ENCODE data around the gene PCNX1.

Gene PCNX1

DNA sequence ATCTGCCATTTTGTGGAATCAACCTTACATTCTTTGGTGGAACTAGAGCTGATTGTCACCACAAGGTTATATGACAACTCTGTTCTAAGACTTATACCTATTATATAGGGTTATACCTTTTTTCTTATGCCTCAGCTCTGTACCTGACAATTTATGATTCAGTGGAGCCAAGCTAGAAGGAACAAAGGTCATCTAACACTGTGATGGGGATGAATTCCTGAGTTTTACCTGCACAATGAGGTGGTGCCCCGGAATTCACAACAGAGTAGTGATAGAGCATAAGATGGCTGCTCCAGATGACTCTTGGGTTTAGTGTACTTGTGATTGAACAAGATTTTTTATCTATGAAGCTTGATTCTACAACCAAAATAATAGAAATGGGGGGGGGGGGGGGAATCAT is 207.3 kb downstream of the PCNX1 start:
- DNase-seq (ENCODE audit: extremely low read depth, insufficient read length), result no peak
- H3K4me3 ChIP-seq (replicated peaks; ENCODE audit: low read depth, low read length), result no peak overlapping the region
- H3K36me3 ChIP-seq (ENCODE audit: control insufficient read depth, insufficient read depth, low read length), result peaks cover 6% of the 10 kb centered on the region
- no peak for TF ChIP-seq CTCF (IDR thresholded peaks at IDR 0.05; ENCODE audit: insufficient read depth, low read length, poor library complexity, severe bottlenecking)
- no peaks in the 10 kb centered on the region for H3K27me3 ChIP-seq (replicated peaks; ENCODE audit: control insufficient read depth, insufficient read depth, low read length)

DNA sequence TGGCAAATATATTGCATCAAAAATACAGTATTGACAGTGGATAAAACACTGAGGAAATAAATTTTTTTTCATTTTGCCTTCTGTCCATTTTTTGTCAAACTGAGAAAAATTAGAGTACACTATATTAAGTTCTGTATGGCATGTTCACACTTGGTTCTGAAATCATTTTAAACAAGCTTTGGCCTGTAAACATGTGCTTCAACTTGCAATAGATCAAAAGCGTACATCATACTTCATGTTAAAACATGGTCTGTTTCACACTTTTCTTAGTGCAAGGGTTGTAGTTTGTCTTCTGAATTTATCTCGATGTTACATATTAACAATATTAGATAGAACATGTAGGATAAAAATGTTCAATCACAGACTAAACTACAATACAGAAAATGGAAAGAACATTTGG is 208.0 kb downstream of the PCNX1 start:
- peaks cover 3% of the 10 kb centered on the region; the same call in 1 of the 2 replicates for H3K36me3 ChIP-seq (ENCODE audit: control insufficient read depth, insufficient read depth, low read length)
- no peak for DNase-seq (ENCODE audit: extremely low read depth, insufficient read length)
- no peak overlapping the region for H3K4me3 ChIP-seq (replicated peaks; ENCODE audit: low read depth, low read length)
- no peaks in the 10 kb centered on the region for H3K27me3 ChIP-seq (replicated peaks; ENCODE audit: control insufficient read depth, insufficient read depth, low read length)
- no peak for TF ChIP-seq CTCF (IDR thresholded peaks at IDR 0.05; ENCODE audit: insufficient read depth, low read length, poor library complexity, severe bottlenecking)

DNA sequence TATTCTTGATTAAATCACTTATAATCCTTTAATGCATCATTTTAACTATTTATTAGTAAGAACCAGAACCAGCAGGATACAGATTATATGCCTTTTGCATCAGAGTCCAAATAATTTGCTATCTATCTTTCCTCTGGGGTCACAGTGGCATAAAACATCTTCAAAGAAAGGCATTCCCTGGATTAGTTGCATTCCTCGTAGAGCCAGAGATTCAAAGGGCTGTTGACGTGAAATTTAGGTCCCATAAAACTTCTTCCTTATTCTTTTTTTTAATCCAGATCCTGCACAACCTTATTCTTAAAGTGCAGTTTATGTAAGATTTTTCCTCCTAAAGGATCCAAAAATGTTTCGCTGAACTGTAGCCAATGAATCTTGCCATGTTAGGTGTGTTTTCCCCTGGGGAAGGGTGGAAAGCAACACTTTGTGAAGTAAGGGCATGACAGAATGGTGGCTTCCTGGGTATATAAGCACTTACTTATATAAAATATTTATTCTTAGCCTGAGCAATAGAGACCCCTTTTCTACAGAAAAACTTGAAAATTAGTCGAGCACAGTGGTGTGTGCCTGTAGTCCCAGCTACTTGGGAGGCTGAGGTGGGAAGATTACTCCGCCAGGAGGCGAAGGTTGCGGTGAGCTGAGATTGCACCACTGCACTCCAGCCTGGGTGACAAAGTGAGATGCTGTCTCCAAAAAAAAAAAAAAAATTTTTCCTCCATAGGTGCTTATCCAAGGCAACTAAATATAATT is 208.7 kb downstream of the PCNX1 start:
- no peak for DNase-seq (ENCODE audit: extremely low read depth, insufficient read length)
- no peak overlapping the region for H3K4me3 ChIP-seq (replicated peaks; ENCODE audit: low read depth, low read length)
- TF ChIP-seq CTCF (IDR thresholded peaks at IDR 0.05; ENCODE audit: insufficient read depth, low read length, poor library complexity, severe bottlenecking), result no peak
- peaks cover 1% of the 10 kb centered on the region; the same call in 1 of the 2 replicates for H3K36me3 ChIP-seq (ENCODE audit: control insufficient read depth, insufficient read depth, low read length)
- no peaks in the 10 kb centered on the region for H3K27me3 ChIP-seq (replicated peaks; ENCODE audit: control insufficient read depth, insufficient read depth, low read length)

- Histone ChIP-seq H3K4me3 (replicated peaks; ENCODE audit: low read depth, low read length) (no peak overlapping the region), H3K27me3 (replicated peaks; ENCODE audit: control insufficient read depth, insufficient read depth, low read length) (no peaks in the 10 kb centered on the region), H3K36me3 (ENCODE audit: control insufficient read depth, insufficient read depth, low read length) (peaks cover 1% of the 10 kb centered on the region; the same call in 1 of the 2 replicates)
- DNase-seq (ENCODE audit: extremely low read depth, insufficient read length), result peak; percentile 43
- TF ChIP-seq CTCF (IDR thresholded peaks at IDR 0.05; ENCODE audit: insufficient read depth, low read length, poor library complexity, severe bottlenecking), result no peak
Observed at GRCh38 chr14:71116568-71117122, 209.4 kb downstream of the PCNX1 start.

- no peak for DNase-seq (ENCODE audit: extremely low read depth, insufficient read length)
- Histone ChIP-seq H3K36me3 (ENCODE audit: control insufficient read depth, insufficient read depth, low read length) (peaks cover 1% of the 10 kb centered on the region), H3K27me3 (replicated peaks; ENCODE audit: control insufficient read depth, insufficient read depth, low read length) (no peaks in the 10 kb centered on the region), H3K4me3 (replicated peaks; ENCODE audit: low read depth, low read length) (no peak overlapping the region)
- TF ChIP-seq CTCF (IDR thresholded peaks at IDR 0.05; ENCODE audit: insufficient read depth, low read length, poor library complexity, severe bottlenecking), result no peak
Observed at GRCh38 chr14:71117839-71118743, 210.8 kb downstream of the PCNX1 start.
